ENCODE measurements around the gene CHCHD3.
A peak's percentile ranks its signal among the peaks of the same experiment; 100 is the strongest.
"Not testable (repeated sequence)": the region's sequence is repeated elsewhere in the genome, so short reads cannot be mapped to it uniquely, and the experiment has no call there.

Gene CHCHD3

GRCh38 chr7:133040178-133040577 lies 41.7 kb downstream of the CHCHD3 start:
- DNase-seq = no peak

- DNase-seq = no peak
These were observed 42.3 kb downstream of the CHCHD3 start for GRCh38 chr7:133039614-133040013.

- DNase-seq = no peak
These were observed 45.6 kb downstream of the CHCHD3 start for GRCh38 chr7:133036289-133036688.

- DNase-seq = not testable (repeated sequence)
These were observed 46.6 kb downstream of the CHCHD3 start for GRCh38 chr7:133035240-133035639.

GRCh38 chr7:133030346-133030745 lies 51.5 kb downstream of the CHCHD3 start:
- DNase-seq = no peak

- DNase-seq = no peak
These were observed 52.4 kb downstream of the CHCHD3 start for GRCh38 chr7:133029463-133029862.

- no peak for DNase-seq
These were observed 54.5 kb downstream of the CHCHD3 start for GRCh38 chr7:133027397-133027796.

- DNase-seq = no peak
These were observed 55.6 kb downstream of the CHCHD3 start for GRCh38 chr7:133026210-133026859.

- DNase-seq = no peak
These were observed 56.8 kb downstream of the CHCHD3 start for GRCh38 chr7:133025056-133025455.

GRCh38 chr7:133024596-133024995 lies 57.3 kb downstream of the CHCHD3 start:
- no peak for DNase-seq

- DNase-seq = peak; percentile 5
These were observed 58.4 kb downstream of the CHCHD3 start for GRCh38 chr7:133023370-133024071.

GRCh38 chr7:133022661-133023060 lies 59.2 kb downstream of the CHCHD3 start:
- DNase-seq = no peak

- DNase-seq = no peak
These were observed 60.7 kb downstream of the CHCHD3 start for GRCh38 chr7:133021196-133021595.

- no peak for DNase-seq
These were observed 61.4 kb downstream of the CHCHD3 start for GRCh38 chr7:133020496-133020895.

GRCh38 chr7:133019590-133019989 lies 62.3 kb downstream of the CHCHD3 start:
- no peak for DNase-seq

- DNase-seq = no peak
These were observed 65.3 kb downstream of the CHCHD3 start for GRCh38 chr7:133016604-133017003.

- DNase-seq = no peak
These were observed 66.0 kb downstream of the CHCHD3 start for GRCh38 chr7:133015888-133016287.

GRCh38 chr7:133011746-133012145 lies 70.1 kb downstream of the CHCHD3 start:
- DNase-seq = no peak

- no peak for DNase-seq
These were observed 72.3 kb downstream of the CHCHD3 start for GRCh38 chr7:133009426-133010252.

GRCh38 chr7:133007961-133008360 lies 73.9 kb downstream of the CHCHD3 start:
- DNase-seq = no peak

- DNase-seq = no peak
These were observed 78.6 kb downstream of the CHCHD3 start for GRCh38 chr7:133003052-133003910.

GRCh38 chr7:133001727-133002126 lies 80.2 kb downstream of the CHCHD3 start:
- no peak for DNase-seq

- DNase-seq = no peak
These were observed 82.0 kb downstream of the CHCHD3 start for GRCh38 chr7:132999845-133000244.
